ENCODE measurements around the gene SIGLEC6.

DNA sequence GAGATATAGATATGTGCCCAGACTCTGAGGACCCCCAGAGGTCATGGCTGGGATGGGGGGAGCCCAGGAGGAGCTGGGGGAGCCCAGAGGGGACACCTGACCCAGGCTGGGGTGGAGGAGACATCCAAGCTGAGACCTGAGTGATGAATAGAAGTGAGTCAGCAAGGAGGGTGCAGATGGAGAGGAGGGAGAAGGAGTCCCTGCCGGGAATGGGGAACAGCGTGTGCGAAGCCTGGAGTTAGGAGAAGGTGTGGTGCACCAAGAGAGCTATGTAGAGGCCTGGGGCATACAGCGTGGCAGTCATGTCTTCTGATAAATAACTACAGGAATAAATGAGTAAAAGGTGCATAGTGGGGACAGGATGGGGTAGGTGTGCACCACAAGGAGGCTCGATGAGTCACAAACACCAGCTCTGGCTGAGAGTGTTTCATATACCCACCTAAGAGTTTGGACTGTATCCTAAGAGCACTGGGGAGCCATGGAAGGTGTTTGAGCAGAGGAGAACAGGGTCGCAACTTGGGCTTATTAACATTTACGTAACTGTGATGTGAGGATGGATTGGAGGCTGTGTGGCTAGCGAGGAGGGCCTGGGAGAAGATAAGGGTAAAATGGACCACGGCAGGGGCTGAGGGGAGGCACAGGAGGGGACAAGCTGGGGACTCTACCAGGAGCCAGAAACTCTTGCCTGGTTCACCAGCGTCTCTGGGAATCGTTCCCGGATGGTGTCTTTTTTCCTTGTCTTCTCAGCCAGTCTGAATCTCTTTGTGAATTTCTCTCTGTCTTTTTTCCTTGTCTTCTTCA is 51.7 kb downstream of the SIGLEC6 start:
- no peak for TF ChIP-seq CTCF (IDR thresholded peaks at IDR 0.05)
- TF ChIP-seq POLR2A (IDR thresholded peaks at IDR 0.05) = no peak
